BJ (cell line): ENCODE results near the gene RASSF4. TPM values are rescaled to one million over a fixed set of nuclear protein-coding genes. Genes with fewer than 3 reads are reported as not detected.
"Not testable (repeated sequence)": the region's sequence is repeated elsewhere in the genome, so short reads cannot be mapped to it uniquely, and the experiment has no call there.

Experiments
- CTCF ChIA-PET: fragments of 350-600 bp; formaldehyde crosslinking; extraction: SDS; loops from one replicate; lab custom pipeline; 2021; ENCODE audit warnings: antibody characterized with exemption, inconsistent platforms; lab: Yijun Ruan, JAX
- POLR2A ChIA-PET: fragments of 300-600 bp; sonication (Branson Sonifier 250); formaldehyde crosslinking; extraction: SDS; loops from one replicate; lab custom pipeline; 2021; ENCODE audit warnings: antibody characterized with exemption; lab: Charles Lee
- DNase-seq: peaks from one replicate; pipeline ENCODE4 v3.0.0-alpha.2; 2011; ENCODE audit warnings: low read depth
- H3K27me3 ChIP-seq: 2 replicates; pipeline ENCODE4 v1.6.0; 2011; ENCODE audit warnings: low read length; ENCODE audit not compliant: control insufficient read depth, insufficient read depth
- H3K36me3 ChIP-seq: 2 replicates; pipeline ENCODE4 v1.5.1; 2011; ENCODE audit warnings: low read length; ENCODE audit not compliant: control insufficient read depth, insufficient read depth
- H3K4me3 ChIP-seq: 2 replicates; pipeline ENCODE4 v1.5.1; 2011; ENCODE audit warnings: low read depth, mild to moderate bottlenecking, control low read depth, low read length
- CTCF ChIP-seq: IDR thresholded peaks from 2 replicates; pipeline ENCODE4 v1.5.1; 2011; ENCODE audit warnings: low read depth, mild to moderate bottlenecking, control low read depth, inconsistent platforms, low read length, moderate library complexity; ENCODE audit not compliant: insufficient read depth
- polyA plus RNA-seq: library from polyadenylated mRNA; depleted of rRNA; stranded (reverse); fragments of >200 nt; gene quantifications from 2 replicates; pipeline ENCODE4 v1.2.3, GENCODE V29; 2011

Gene RASSF4
- polyA plus RNA-seq, 1 experiment = 3.9 TPM

- Histone ChIP-seq H3K4me3 (no peak overlapping the region), H3K36me3 (no peaks in the 10 kb centered on the region), H3K27me3 (no peaks in the 10 kb centered on the region)
- CTCF ChIA-PET = interaction anchor here (1.2 to 2.1 kb wide), 4 partner anchors 11 to 74 kb away, joined by 3 to 6 read pairs (median 4); no protein-coding TSS in a partner anchor
- TF ChIP-seq CTCF = no peak
- no peak for DNase-seq
- POLR2A ChIA-PET = no interaction called here
These were observed 46.9 kb downstream of the RASSF4 start for GRCh38 chr10:45006276-45007030.

- peak; percentile 66 for DNase-seq
- CTCF ChIA-PET = interaction anchor here (1.0 to 2.1 kb wide), 5 partner anchors 11 to 242 kb away, joined by 3 to 8 read pairs (median 6); no protein-coding TSS in a partner anchor
- Histone ChIP-seq H3K27me3 (no peaks in the 10 kb centered on the region), H3K4me3 (no peak overlapping the region), H3K36me3 (no peaks in the 10 kb centered on the region)
- TF ChIP-seq CTCF = peak; percentile 78
- POLR2A ChIA-PET = no interaction called here
These were observed 49.0 kb downstream of the RASSF4 start for GRCh38 chr10:45008524-45009161.

GRCh38 chr10:45014557-45014956 lies 55.0 kb downstream of the RASSF4 start:
- DNase-seq, CTCF ChIA-PET, POLR2A ChIA-PET, H3K27me3 ChIP-seq, H3K4me3 ChIP-seq, H3K36me3 ChIP-seq: not testable (repeated sequence)

GRCh38 chr10:45015590-45015989 lies 56.0 kb downstream of the RASSF4 start:
- Histone ChIP-seq H3K4me3 (no peak overlapping the region), H3K36me3 (no peaks in the 10 kb centered on the region), H3K27me3 (no peaks in the 10 kb centered on the region)
- TF ChIP-seq CTCF = no peak
- POLR2A ChIA-PET = no interaction called here
- CTCF ChIA-PET = no interaction called here
- no peak for DNase-seq

- TF ChIP-seq CTCF = no peak
- ChIA-PET POLR2A (no interaction called here), CTCF (no interaction called here)
- no peaks in the 10 kb centered on the region for H3K36me3 ChIP-seq
- H3K27me3 ChIP-seq = no peaks in the 10 kb centered on the region; the same call in 1 of the 2 replicates
- no peak overlapping the region for H3K4me3 ChIP-seq
- no peak for DNase-seq
These were observed 63.8 kb downstream of the RASSF4 start for GRCh38 chr10:45023426-45023825.
